ENCODE measurements around the gene KRTAP5-11.
A peak's percentile ranks its signal among the peaks of the same experiment; 100 is the strongest.
"Not testable (repeated sequence)": the region's sequence is repeated elsewhere in the genome, so short reads cannot be mapped to it uniquely, and the experiment has no call there.

KRTAP5-11 gene, protein sequence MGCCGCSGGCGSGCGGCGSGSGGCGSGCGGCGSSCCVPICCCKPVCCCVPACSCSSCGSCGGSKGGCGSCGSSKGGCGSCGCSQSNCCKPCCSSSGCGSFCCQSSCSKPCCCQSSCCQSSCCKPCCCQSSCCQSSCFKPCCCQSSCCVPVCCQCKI

DNA sequence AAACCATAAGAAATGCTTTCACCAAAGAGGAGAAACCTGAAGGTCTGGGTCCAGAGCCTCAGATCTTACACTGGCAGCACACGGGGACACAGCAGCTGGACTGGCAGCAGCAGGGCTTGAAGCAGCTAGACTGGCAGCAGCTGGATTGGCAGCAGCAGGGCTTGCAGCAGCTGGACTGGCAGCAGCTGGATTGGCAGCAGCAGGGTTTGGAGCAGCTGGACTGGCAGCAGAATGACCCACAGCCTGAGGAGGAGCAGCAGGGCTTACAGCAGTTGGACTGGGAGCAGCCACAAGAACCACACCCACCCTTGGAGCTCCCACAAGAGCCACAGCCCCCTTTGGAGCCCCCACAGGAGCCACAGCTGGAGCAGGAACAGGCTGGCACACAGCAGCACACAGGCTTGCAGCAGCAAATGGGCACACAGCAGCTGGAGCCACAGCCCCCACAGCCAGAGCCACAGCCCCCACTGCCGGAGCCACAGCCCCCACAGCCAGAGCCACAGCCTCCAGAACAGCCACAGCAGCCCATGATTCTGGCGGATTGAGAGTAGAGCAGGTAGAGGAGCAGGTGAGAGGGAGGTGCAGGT is at the start of gene KRTAP5-11:
KRTAP5-11 (minus strand) TSS at position 567 of the 587 bp plus-strand sequence; CDS start at position 529, 38 bp downstream.
- DNase-seq, result no peak

DNA sequence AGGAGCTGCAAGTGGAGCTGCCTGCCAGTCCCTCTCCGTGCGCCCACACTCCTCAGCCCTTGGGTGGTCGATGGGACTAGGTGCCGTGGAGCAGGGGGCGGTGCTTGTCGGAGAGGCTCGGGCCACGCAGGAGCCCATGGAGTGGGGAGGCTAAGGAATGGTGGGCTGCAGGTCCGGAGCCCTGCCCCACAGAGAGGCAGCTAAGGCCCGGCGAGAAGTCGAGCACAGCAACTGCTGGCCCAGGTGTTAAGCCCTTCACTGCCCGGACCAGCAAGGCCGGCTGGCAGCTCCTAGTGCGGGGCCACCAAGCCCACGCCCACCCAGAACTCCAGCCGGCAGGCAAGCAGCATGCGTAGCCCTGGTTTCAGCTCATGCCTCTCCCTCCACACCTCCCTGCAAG is 48.9 kb upstream of the KRTAP5-11 start:
- not testable (repeated sequence) for DNase-seq

DNA sequence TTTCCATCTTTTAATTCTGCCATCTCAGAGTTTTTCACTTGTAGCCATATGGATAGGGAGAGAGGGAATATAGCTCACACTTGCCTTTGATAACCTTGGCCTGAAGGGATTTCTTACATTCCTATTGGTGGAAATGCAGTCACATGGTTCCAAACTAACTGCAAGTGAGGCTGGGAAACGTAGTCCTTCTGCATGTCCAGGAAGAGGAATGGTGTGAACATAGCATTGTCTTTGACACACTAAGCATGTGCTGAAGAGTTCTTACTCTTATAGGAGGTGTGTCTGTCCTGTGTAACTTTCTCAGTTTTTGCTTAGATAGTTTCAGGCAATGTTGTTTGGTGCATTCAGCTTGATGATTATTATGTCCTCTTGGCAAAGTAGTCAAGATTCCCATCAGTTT is 47.4 kb upstream of the KRTAP5-11 start:
- DNase-seq, result not testable (repeated sequence)

DNA sequence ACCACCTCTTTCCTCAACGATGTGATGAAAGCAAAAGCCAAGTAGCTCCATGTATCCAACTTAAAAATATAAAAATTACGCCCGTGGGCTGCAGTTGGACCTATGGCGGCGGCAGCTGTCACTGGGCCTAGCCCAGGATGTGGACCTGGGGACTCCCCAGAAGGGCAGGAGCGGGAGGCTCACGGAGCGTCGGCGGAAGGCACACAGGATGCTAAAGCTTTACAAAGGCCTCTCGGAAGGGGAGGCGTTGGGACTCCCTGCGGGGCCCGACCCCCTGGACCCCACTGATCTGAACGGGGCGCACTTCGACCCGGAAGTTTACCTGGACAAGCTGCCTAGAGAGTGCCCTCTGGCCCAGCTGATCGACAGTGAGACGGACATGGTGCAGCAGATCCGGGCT is 46.3 kb upstream of the KRTAP5-11 start:
- not testable (repeated sequence) for DNase-seq

DNA sequence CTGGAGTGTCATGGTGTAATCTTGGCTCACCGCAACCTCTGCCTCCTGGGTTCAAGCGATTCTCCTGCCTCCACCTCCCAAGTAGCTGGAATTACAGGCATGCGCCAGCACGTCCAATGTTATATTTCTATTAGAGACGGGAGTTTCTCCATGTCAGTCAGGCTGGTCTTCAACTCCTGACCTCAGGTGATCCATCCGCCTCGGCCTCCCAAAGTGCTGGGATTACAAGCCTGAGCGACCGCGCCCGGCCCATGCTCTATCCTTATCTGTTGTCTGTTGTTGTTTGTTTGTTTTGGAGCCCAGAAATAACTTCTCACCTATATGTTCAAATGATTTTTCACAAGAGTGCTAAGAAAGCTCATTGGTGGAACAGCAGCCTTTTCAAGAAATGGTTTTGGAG is 40.6 kb upstream of the KRTAP5-11 start:
- DNase-seq, result not testable (repeated sequence)

DNA sequence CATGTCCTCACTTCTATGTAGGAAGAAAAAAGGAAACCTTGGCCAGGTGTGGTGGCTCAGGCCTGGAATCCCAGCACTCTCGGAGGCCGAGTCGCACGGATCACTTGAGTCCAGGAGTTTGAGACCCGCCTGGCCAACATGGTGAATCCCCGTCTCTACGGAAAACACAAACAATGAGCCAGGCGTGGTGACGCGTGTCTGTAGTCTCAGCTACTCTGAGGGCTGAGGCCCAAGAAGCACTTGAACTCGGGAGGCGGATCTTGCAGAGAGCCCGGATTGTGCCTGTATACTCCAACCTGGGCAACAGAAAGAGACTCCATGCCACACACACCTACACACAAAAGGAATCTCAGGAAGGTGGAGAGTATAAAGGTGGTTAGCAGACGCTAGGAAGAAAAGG is 39.9 kb upstream of the KRTAP5-11 start:
- DNase-seq, result not testable (repeated sequence)

DNA sequence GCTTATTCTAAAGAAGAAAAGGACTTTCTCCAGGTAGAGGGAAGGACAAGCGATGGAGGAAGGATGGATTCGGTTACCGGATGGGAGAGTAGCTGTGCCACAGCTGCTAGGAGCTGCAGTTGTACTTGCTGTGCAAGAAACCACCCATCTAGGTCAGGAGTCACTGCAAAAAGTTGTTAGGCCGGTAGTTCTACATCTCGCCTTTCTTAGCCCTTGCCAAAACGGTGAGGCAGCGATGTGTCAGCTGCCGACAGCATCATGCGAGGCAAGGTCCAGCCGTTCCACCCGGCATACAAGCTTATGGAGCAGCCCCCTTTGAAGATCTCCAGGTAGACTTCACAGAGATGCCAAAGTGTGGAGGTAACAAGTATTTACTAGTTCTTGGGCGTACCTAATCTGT is 32.3 kb upstream of the KRTAP5-11 start:
- DNase-seq, result not testable (repeated sequence)

DNA sequence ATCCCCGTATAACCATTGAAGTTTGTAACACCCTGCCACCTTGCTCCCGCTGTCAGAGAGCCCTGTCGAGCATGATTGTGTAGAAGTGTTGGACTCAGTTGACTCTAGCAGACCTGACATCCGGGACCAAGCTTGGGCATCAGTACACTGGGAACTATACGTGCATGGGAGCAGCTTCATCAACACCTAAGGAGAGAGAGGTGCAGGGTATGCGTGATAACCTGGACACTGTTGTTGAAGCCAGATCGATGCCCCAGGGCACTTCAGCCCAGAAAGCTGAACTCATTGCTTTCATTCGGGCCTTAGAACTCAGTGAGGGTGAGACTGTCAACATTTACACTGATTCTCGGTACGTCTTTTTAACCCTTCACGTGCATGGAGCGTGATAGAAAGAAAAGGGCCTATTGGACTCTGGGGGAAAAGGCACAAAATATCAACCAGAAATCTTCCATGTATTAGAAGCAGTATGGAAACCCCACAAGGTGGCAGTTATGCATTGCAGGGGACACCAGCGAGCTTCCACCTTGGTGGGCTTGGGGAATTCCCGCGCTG is 31.8 kb upstream of the KRTAP5-11 start:
- not testable (repeated sequence) for DNase-seq

DNA sequence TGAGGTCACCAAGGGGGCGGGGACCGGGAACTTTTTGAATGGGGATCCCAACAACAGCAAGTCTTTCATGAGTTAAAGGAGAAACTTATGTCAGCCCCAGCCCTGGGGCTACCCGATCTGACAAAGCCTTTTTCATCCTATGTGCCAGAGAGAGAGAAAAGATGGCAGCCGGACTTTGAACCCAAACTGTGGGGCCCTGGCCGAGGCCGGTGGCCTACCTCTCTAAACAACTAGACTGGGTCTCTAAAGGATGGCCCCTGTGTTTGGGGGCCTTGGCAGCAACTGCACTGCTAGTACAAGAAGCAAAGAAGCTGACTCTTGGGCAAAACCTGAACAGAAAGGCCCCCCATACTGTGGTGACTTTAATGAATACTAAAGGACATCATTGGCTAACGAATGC is 31.3 kb upstream of the KRTAP5-11 start:
- not testable (repeated sequence) for DNase-seq

DNA sequence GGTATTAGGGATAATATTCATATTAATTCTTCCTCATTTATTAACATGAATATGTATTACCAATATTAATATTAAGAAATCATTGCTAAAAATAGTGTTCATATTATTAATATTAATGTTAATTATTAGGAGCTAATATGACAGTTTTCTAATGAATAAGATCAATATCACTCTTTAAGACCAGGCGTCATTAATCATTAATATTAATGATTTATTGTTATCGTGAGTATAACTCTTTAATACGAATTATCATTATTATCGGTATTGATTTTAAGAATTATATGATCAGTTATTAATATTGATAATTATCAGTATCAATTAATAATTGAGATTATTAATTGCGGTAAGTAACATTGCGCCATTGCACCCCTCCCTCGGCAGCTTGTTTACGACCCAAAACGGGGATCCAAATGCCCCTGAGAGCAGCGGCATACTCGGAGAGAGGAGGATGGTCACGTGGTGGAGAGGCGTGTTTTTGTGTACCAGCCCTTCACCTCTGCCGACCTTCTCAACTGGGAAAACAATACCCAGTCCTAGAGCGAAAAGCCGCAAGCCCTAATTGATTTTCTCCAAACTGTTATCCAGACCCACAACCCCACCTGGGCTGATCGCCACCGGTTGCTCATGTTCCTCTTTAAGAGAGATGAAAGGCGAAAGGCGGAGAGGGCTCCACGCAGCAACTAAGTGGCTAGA is 28.7 kb upstream of the KRTAP5-11 start:
- DNase-seq, result not testable (repeated sequence)

DNA sequence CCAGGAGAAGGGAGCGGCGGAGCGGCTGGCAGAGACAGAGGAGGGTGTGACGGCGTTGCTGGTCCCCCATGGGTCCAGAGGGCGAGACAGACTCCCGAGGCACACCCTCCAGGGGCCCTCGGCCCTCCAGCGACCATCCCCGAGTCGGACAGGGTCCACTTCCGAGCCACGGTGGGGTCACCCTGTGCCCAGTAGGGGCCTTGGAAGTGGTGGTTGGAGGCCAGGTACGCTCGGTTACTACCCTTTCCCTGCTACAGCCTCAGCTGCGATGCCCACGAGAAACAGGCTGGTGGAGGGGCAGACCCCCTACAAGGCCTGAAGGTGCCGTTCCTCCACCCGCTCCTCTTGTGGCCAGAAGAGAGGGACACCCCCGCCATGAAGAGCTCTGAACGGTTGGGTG is 25.6 kb upstream of the KRTAP5-11 start:
- DNase-seq, result not testable (repeated sequence)

DNA sequence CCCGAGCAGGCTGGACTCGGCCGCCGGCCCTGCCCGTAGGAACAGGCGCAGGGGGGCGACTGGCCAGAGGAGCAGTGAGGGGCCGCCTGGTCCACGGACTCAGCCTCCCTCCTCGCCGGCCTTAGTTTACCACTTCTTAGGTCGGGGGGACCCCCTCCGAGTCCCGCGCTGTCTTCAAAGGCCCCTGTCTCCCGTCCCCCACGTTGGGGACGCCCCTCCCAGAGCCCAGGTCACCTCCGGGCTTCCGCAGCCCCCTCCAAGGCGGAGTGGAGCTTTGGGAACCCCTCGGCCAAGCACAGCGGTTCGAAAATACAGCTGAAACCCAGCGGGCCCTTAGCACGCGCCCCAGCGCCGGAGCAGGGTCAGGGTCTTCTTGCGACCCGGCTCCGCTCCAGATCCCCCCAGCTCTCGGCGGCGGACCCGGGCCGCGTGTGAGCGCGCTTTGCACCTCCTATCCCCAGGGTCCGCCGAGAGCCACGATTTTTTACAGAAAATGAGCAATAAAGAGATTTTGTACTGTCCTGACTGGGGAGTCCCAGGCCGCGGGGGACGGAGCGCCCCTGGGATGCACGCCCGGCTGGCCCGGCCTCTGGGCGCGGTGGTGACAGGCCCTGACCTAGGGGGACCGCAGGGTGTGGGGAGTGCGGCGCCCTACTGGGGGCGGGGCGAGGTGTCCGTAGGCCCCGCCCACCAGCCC is 25.0 kb upstream of the KRTAP5-11 start:
- DNase-seq, result not testable (repeated sequence)

DNA sequence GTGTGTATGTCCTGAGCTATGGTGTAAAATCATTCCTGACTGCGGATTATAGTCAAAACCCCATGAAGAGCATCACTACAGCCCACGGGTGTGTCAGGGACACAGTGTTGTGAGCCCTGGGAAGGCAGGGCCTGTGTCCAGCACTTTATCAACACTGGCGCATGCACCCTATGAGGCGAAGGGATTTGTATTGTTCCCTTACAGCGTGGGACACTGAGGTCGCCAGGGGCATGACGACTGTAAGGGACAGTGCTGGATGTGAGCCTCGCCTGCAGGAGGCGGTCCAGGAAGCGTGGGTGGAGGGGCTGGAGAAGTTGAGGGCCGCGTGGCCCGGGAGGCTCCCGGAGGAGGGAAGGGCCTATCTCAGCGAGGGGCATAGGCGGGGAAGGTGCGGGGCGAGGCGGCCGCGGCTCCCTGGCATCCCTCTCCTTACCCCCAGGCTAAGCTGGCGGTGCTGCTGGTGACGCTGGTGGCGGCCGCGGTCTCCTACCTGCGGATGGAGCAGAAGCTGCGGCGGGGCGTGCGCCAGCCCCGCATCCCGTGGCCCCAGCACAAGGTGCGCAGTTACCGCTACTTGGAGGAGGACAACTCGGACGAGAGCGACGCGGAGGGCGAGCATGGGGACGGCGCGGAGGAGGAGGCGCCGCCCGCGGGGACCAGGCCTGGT is 24.3 kb upstream of the KRTAP5-11 start:
- not testable (repeated sequence) for DNase-seq

DNA sequence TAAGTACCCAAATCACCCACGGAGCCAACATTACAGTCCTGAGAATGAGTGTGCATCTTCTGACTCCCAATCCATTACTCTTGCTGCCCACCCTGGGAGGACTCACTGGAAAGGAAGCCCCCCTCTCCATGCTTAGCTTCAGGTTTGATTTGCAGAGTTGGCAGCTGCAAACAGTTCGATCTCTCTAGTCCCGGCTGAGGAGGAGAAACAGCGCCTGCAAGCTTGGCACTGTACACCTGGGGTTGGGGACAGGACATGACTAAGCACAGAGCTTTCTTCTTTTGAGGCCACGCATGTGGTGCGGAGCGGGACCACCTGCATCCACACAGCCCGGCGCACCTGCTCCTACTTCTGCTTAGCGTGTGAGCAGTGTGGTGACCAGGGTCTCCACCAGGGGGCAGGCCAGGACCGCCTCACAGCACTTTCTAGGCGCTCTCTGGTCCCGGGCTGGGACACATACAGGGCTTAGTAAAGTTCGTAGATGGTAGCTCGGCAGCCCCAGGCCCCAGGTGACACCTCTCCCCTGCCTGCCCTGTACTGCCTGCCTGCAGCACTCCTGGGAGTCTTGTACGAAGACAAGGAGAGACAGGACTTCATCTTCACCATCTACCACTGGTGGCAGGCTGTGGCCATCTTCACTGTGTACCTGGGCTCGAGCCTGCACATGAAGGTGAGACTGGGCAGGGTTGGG is 22.3 kb upstream of the KRTAP5-11 start:
- not testable (repeated sequence) for DNase-seq

DNA sequence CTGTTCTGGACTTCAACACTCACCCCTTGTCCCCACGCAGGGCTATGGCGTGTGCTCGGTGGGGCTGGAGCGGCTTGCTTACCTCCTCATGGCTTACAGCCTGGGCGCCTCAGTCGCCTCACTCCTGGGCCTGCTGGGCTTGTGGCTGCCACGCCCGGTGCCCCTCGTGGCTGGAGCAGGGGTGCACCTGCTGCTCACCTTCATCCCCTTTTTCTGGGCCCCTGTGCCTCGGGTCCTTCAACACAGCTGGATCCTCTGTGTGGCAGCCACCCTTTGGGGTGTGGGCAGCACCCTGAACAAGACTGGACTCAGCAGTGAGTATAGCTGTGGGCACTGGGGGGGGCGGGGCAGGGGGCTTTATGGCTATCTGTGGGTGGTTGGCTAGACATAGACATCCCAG is 20.5 kb upstream of the KRTAP5-11 start:
- DNase-seq, result not testable (repeated sequence)

DNA sequence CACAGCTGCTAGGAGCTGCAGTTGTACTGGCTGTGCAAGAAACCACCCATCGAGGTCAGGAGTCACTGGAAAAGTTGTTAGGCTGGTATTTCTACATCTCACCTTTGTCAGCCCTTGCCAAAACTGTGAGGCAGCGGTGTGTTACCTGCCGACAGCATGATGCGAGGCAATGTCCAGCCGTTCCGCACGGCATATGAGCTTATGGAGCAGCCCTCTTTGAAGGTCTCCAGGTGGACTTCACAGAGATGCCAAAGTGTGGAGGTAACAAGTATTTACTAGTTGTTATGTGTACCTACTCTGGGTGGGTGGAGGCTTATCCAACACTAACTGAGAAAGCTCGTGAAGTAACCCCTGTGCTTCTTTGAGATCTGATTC is 6.9 kb upstream of the KRTAP5-11 start:
- not testable (repeated sequence) for DNase-seq

DNA sequence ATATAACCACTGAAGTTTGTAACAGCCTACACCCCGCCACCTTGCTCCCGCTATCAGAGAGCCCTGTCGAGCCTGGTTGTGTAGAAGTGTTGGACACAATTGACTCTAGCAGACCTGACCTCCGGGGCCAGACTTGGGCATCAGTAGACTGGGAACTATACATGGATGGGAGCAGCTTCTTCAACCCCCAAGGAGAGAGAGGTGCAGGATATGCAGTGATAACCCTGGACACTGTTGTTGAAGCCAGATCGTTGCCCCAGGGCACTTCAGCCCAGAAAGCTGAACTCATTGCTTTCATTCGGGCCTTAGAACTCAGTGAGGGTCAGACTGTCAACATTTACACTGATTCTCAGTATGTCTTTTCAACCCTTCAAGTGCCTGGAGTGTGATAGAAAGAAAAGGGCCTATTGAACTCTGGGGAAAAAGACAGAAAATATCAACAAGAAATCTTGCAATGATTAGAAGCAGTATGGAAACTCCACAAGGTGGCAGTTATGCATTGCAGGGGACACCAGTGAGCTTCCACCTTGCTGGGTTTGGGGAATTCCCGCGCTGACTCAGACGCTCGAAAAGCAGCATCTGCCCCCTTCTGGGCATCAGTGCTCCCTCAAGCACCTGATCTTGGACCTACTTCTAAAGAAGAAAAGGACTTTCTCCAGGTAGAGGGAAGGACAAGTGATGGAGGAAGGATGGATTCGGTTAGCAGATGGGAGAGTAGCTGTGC is 6.3 kb upstream of the KRTAP5-11 start:
- peak; percentile 65 for DNase-seq

DNA sequence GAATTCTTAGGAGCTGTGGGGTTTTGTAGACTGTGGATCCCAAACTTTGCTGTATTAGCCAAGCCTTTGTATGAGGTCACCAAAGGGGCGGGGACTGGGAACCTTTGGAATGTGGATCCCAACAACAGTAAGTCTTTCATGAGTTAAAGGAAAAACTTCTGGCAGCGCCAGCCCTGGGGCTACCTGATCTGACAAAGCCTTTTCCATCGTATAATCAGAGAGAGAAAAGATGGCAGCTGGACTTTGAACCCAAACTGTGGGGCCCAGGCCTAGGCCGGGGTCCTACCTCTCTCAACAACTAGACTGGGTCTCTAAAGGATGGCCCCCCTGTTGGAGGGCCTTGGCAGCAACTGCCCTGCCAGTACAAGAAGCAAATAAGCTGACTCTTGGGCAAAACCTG is 5.6 kb upstream of the KRTAP5-11 start:
- not testable (repeated sequence) for DNase-seq

DNA sequence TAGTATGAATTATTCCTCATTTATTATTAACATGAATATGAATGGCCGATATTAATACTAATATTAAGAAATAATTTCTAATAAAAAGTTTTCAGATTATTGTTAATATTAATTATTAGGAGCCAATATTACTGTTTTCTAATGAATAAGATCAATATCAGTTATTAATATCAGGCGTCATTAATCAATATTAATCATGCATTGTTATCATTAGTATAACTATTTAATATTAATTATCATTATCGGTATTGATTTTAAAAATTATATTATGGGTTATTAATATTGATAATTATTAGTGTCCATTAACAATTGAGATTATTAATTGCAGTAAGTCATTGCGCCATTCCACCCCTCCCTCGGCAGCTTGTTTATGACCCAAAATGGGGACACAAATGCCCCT is 3.0 kb upstream of the KRTAP5-11 start:
- DNase-seq, result not testable (repeated sequence)

DNA sequence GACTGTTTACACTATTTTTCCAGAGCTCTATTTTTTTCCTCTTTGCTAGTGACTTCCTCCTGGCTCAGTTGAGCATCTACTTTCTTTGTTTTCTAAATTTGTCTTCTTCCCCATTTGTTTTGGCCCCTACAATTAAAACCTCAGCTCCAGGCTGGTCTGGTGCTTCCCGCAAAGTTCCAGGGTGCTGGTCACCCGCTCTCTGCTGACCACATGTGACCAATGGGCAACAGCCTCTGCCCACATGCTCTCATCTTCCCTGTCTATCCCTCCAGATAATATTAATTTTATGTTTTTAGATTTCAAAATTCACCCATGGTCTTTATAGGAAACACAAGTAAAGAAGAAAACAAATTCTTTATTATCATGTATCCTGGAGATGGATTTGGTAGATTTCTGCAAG is 294 bp upstream of the KRTAP5-11 start:
- DNase-seq, result not testable (repeated sequence)

DNA sequence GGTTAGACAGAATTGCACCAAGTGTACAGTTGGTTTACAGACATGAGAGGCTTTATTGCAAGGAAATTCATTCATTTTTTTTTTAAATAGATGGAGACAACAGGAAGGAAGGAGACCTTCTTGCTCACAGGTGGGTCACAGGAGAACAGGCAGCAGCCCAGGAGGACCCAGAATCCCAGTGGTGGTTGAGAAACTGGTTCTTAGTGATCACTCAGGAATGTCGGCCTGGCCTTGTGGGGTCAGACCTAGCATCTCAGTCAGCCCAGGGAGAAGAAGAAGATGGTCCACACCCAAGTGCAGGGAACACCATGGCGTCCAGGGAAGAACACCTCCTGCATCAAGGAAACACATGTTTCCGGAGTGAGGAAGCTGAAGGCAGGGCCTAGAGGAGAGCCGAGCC is 849 bp downstream of the KRTAP5-11 start:
- DNase-seq, result no peak

All from stimulated activated CD4-positive, alpha-beta T cell treated with anti-CD3 and anti-CD28 coated beads, Interleukin-12 subunit alpha, Interleukin-12 subunit beta, amount 100 ng/mL, for 4 hours (primary cell).